ENCODE measurements around the gene DDX1. TPM values are rescaled to one million over a fixed set of nuclear protein-coding genes. Genes with fewer than 3 reads are reported as not detected.

Gene DDX1
- total and polyA plus RNA-seq, 2 experiments from 2014 or later: 99.9 to 102 TPM

DNA sequence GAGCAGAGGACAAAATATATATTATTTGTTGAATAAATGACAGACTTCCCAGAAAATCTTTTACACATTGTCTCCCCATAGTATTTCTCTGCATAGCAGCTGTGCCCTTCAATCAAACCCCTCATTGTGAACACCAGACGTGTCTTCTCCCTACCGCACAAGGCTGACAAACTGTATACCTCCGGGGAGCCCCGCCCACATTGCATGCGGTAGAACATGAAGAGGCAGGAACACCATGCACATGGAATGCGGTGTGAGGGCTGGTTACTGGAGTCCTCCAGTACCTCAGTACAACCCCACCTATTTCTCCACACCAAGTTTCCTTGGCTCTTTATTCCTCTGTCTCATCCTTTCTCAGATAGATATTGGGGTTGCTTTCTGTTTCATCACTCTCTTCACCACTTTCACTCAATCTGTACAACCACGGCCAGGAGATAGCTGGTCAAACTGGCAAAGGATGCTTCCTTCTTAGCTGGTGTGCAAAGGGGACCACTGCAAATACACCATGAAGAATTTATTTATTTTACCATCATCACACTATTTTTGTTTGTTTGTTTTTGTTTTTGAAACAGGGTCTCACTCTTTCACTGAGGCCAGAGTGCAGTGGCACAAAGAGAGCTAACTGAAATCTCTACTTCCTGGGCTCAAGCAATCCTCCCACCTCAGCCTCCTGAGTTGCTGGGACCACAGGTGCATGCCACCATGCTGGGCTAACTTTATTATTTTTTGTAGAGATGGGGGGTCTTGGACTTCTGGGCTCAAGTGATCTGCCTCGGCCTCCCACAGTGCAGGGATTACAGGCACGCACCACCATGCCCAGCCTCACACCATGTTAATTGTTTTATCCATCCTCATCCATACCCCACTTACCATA lies 28.2 kb upstream of the DDX1 start:
- no peak overlapping the region for H3K4me3 Mint-ChIP-seq
- no peak overlapping the region for H3K27ac Mint-ChIP-seq

More for the DNA sequence above, 28.2 kb upstream of the DDX1 start:
- H3K4me3 ChIP-seq: no peak overlapping the region
- H3K79me2 ChIP-seq (replicated peaks; ENCODE audit: insufficient read depth): peaks cover 22% of the 10 kb centered on the region
- peaks cover 4% of the 10 kb centered on the region; the same call in 1 of the 2 replicates for H3K4me1 ChIP-seq (ENCODE audit: insufficient read depth)
- H3K4me2 ChIP-seq: no peak overlapping the region
- H3K27me3 ChIP-seq (ENCODE audit: insufficient read depth): no peaks in the 10 kb centered on the region
- Mint-ChIP-seq H3K27me3 (ENCODE audit: insufficient read depth, low read depth, poor library complexity) (no peaks in the 10 kb centered on the region), H3K4me1 (peaks cover 19% of the 10 kb centered on the region), H3K36me3 (ENCODE audit: low read depth) (no peaks in the 10 kb centered on the region), H3K9me3 (no peaks in the 10 kb centered on the region)
- TF ChIP-seq, protein P1, sequence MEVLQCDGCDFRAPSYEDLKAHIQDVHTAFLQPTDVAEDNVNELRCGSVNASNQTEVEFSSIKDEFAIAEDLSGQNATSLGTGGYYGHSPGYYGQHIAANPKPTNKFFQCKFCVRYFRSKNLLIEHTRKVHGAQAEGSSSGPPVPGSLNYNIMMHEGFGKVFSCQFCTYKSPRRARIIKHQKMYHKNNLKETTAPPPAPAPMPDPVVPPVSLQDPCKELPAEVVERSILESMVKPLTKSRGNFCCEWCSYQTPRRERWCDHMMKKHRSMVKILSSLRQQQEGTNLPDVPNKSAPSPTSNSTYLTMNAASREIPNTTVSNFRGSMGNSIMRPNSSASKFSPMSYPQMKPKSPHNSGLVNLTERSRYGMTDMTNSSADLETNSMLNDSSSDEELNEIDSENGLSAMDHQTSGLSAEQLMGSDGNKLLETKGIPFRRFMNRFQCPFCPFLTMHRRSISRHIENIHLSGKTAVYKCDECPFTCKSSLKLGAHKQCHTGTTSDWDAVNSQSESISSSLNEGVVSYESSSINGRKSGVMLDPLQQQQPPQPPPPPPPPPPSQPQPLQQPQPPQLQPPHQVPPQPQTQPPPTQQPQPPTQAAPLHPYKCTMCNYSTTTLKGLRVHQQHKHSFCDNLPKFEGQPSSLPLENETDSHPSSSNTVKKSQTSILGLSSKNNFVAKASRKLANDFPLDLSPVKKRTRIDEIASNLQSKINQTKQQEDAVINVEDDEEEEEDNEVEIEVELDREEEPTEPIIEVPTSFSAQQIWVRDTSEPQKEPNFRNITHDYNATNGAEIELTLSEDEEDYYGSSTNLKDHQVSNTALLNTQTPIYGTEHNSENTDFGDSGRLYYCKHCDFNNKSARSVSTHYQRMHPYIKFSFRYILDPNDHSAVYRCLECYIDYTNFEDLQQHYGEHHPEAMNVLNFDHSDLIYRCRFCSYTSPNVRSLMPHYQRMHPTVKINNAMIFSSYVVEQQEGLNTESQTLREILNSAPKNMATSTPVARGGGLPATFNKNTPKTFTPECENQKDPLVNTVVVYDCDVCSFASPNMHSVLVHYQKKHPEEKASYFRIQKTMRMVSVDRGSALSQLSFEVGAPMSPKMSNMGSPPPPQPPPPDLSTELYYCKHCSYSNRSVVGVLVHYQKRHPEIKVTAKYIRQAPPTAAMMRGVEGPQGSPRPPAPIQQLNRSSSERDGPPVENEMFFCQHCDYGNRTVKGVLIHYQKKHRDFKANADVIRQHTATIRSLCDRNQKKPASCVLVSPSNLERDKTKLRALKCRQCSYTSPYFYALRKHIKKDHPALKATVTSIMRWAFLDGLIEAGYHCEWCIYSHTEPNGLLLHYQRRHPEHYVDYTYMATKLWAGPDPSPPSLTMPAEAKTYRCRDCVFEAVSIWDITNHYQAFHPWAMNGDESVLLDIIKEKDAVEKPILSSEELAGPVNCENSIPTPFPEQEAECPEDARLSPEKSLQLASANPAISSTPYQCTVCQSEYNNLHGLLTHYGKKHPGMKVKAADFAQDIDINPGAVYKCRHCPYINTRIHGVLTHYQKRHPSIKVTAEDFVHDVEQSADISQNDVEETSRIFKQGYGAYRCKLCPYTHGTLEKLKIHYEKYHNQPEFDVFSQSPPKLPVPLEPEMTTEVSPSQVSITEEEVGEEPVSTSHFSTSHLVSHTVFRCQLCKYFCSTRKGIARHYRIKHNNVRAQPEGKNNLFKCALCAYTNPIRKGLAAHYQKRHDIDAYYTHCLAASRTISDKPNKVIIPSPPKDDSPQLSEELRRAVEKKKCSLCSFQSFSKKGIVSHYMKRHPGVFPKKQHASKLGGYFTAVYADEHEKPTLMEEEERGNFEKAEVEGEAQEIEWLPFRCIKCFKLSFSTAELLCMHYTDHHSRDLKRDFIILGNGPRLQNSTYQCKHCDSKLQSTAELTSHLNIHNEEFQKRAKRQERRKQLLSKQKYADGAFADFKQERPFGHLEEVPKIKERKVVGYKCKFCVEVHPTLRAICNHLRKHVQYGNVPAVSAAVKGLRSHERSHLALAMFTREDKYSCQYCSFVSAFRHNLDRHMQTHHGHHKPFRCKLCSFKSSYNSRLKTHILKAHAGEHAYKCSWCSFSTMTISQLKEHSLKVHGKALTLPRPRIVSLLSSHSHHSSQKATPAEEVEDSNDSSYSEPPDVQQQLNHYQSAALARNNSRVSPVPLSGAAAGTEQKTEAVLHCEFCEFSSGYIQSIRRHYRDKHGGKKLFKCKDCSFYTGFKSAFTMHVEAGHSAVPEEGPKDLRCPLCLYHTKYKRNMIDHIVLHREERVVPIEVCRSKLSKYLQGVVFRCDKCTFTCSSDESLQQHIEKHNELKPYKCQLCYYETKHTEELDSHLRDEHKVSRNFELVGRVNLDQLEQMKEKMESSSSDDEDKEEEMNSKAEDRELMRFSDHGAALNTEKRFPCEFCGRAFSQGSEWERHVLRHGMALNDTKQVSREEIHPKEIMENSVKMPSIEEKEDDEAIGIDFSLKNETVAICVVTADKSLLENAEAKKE (CRISPR knock-in tag; IDR thresholded peaks at IDR 0.05): no peak
- no peak for TF ChIP-seq CREB1 (CRISPR knock-in tag; IDR thresholded peaks at IDR 0.05; ENCODE audit: low read depth)
- no peak for TF ChIP-seq STAT1 (IDR thresholded peaks at IDR 0.05; ENCODE audit: unreplicated experiment)
- TF ChIP-seq, protein P2, sequence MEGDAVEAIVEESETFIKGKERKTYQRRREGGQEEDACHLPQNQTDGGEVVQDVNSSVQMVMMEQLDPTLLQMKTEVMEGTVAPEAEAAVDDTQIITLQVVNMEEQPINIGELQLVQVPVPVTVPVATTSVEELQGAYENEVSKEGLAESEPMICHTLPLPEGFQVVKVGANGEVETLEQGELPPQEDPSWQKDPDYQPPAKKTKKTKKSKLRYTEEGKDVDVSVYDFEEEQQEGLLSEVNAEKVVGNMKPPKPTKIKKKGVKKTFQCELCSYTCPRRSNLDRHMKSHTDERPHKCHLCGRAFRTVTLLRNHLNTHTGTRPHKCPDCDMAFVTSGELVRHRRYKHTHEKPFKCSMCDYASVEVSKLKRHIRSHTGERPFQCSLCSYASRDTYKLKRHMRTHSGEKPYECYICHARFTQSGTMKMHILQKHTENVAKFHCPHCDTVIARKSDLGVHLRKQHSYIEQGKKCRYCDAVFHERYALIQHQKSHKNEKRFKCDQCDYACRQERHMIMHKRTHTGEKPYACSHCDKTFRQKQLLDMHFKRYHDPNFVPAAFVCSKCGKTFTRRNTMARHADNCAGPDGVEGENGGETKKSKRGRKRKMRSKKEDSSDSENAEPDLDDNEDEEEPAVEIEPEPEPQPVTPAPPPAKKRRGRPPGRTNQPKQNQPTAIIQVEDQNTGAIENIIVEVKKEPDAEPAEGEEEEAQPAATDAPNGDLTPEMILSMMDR (conservative IDR thresholded peaks at IDR 0.05; ENCODE audit: low read depth in 2 of 2): no peak
- TF ChIP-seq, protein P3, sequence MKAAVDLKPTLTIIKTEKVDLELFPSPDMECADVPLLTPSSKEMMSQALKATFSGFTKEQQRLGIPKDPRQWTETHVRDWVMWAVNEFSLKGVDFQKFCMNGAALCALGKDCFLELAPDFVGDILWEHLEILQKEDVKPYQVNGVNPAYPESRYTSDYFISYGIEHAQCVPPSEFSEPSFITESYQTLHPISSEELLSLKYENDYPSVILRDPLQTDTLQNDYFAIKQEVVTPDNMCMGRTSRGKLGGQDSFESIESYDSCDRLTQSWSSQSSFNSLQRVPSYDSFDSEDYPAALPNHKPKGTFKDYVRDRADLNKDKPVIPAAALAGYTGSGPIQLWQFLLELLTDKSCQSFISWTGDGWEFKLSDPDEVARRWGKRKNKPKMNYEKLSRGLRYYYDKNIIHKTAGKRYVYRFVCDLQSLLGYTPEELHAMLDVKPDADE (IDR thresholded peaks at IDR 0.05): no peak
- TF ChIP-seq ZNF331 (CRISPR knock-in tag; IDR thresholded peaks at IDR 0.05; ENCODE audit: low read depth): no peak
- no peaks in the 10 kb centered on the region for H4K20me1 ChIP-seq (replicated peaks; ENCODE audit: insufficient read depth)
- H2AFZ ChIP-seq: 0 out of 2 replicates have a peak overlapping the region, but pooled peaks have one; percentile 43
- no peaks in the 10 kb centered on the region for H3K36me3 ChIP-seq (ENCODE audit: insufficient read depth)
- H3K9me2 ChIP-seq (ENCODE audit: insufficient read depth): no peaks in the 10 kb centered on the region
- no peaks in the 10 kb centered on the region for H3F3A ChIP-seq (replicated peaks; ENCODE audit: low read depth)
- no peak for DNase-seq (ENCODE audit: low spot score)
- H3K27ac ChIP-seq (ENCODE audit: low read depth): no peak overlapping the region
- ATAC-seq: no peak

All from GM23338 (cell line).